ENCODE data around the gene SDS.

Gene SDS

DNA sequence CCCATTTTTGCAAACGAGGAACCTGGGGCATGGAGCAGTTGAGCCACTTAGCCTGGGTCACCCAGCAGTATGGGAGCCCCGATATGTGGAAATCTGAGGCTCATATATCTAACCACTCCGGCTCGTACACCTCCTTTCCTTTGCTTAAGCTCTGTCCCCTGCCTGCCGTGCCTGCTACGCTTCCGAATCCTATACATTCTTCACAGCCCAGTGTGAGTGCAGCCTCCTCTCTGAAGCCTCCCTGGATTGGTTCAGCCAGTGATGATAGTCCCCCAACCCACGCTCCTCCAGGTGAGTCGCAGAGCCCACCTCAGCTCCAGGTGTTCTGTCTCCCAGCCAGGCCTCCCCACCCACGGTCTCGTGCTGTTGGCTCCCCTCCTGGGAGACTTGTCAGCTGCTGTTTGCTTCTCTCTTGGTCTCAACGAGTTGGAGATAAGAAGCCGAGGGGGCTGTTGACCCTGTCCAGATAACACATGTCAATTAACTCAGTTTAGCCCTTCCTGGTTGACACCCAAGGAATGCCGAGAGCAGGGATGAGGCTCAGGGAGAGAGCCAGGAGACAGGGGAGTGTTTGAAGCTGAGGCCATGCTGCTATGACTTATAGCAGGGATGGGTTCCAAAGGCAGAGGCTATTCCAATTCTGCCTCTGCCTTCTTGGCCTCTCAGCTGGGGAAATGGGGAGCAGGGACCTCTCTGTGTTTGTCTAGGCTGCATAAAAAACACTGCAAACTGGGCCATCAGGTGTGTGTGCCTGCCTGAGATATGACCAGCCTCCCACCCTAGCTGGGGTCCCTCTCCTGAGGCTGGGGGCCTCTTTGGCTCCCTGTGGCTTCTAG lies 37.5 kb upstream of the SDS start:
- Histone ChIP-seq H3K9me3 (ENCODE audit: control insufficient read depth, low read length) (no peaks in the 10 kb centered on the region), H3K79me2 (no peaks in the 10 kb centered on the region), H3K27ac (no peak overlapping the region), H3K9ac (no peak overlapping the region), H3K36me3 (ENCODE audit: control insufficient read depth, insufficient read depth, low read length) (no peaks in the 10 kb centered on the region), H3K4me2 (ENCODE audit: low read length) (no peak overlapping the region), H3K27me3 (ENCODE audit: control insufficient read depth, insufficient read depth, low read length) (no peaks in the 10 kb centered on the region), H3K4me3 (ENCODE audit: low read depth, low read length) (no peak overlapping the region), H2AFZ (no peak overlapping the region), H3K4me1 (no peaks in the 10 kb centered on the region)
- TF ChIP-seq, protein P1, sequence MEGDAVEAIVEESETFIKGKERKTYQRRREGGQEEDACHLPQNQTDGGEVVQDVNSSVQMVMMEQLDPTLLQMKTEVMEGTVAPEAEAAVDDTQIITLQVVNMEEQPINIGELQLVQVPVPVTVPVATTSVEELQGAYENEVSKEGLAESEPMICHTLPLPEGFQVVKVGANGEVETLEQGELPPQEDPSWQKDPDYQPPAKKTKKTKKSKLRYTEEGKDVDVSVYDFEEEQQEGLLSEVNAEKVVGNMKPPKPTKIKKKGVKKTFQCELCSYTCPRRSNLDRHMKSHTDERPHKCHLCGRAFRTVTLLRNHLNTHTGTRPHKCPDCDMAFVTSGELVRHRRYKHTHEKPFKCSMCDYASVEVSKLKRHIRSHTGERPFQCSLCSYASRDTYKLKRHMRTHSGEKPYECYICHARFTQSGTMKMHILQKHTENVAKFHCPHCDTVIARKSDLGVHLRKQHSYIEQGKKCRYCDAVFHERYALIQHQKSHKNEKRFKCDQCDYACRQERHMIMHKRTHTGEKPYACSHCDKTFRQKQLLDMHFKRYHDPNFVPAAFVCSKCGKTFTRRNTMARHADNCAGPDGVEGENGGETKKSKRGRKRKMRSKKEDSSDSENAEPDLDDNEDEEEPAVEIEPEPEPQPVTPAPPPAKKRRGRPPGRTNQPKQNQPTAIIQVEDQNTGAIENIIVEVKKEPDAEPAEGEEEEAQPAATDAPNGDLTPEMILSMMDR (IDR thresholded peaks at IDR 0.05), result no peak

DNA sequence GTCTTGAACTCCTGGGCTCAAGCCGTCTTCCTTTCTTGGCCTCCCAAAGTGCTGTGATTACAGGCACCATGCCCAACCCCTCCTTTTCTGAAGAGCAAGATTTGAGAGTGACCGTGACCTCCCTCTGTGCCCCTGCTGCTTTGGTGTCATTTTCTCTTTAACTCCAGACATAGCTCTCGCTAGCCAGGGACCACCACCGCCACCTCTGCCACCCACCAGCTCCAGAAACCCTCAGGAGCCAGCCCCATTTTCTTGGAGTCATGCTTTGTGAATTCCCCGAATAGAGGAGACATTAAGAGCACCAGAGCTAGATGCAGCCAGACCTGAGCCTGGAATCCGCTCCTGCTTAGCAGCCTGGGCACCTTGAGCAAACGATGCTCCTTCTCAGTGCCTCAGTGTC lies 36.6 kb upstream of the SDS start:
- no peaks in the 10 kb centered on the region for H3K79me2 ChIP-seq
- TF ChIP-seq, protein P1 (IDR thresholded peaks at IDR 0.05), result no peak
- H3K4me2 ChIP-seq (ENCODE audit: low read length), result no peak overlapping the region
- no peaks in the 10 kb centered on the region for H3K27me3 ChIP-seq (ENCODE audit: control insufficient read depth, insufficient read depth, low read length)
- no peak overlapping the region for H3K9ac ChIP-seq
- no peak overlapping the region for H2AFZ ChIP-seq
- no peaks in the 10 kb centered on the region for H3K4me1 ChIP-seq
- H3K9me3 ChIP-seq (ENCODE audit: control insufficient read depth, low read length), result no peaks in the 10 kb centered on the region
- H3K36me3 ChIP-seq (ENCODE audit: control insufficient read depth, insufficient read depth, low read length), result no peaks in the 10 kb centered on the region
- H3K4me3 ChIP-seq (ENCODE audit: low read depth, low read length), result no peak overlapping the region
- H3K27ac ChIP-seq, result no peak overlapping the region

DNA sequence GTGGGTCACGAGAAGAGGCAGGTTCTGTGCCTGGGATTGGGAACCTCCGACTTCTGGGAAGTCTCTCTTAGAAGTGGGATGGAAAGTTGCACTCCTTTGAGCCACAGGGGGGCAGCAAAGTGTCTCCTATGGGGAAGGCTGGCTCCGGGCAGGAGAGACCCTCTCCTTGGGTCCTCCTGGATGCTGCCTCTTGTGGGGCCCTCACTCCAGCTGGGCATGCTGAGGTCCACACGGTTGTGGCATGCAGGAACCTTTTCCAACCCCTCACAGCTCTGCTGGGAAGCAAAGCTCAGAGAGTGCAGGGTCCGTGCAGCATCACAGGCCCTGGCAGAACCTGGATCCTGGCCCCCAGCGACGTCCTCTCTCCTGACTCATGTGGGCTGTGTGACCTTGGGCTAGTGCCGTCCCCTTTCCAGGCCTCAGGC lies 35.9 kb upstream of the SDS start:
- no peaks in the 10 kb centered on the region for H3K79me2 ChIP-seq
- H3K9ac ChIP-seq, result no peak overlapping the region
- H3K27ac ChIP-seq, result no peak overlapping the region
- no peaks in the 10 kb centered on the region for H3K27me3 ChIP-seq (ENCODE audit: control insufficient read depth, insufficient read depth, low read length)
- H3K36me3 ChIP-seq (ENCODE audit: control insufficient read depth, insufficient read depth, low read length), result no peaks in the 10 kb centered on the region
- TF ChIP-seq, protein P1 (IDR thresholded peaks at IDR 0.05), result peak; percentile 49
- H3K4me2 ChIP-seq (ENCODE audit: low read length), result no peak overlapping the region
- no peak overlapping the region for H2AFZ ChIP-seq
- H3K4me3 ChIP-seq (ENCODE audit: low read depth, low read length), result no peak overlapping the region
- H3K4me1 ChIP-seq, result no peaks in the 10 kb centered on the region
- H3K9me3 ChIP-seq (ENCODE audit: control insufficient read depth, low read length), result no peaks in the 10 kb centered on the region

DNA sequence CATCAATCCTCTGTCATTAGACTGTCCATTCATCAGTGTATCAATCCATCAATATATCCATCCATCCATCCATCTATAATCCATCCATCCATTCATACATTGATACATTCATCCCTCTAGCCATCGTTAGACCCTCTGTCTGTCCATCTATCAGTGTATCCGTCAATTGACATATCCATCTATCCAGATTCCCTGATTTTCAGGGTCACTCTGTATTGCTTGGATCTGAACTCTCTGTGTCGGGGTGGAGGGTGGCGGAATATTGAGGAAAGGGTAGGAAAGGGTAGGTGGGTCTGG lies 35.6 kb upstream of the SDS start:
- Histone ChIP-seq H3K27me3 (ENCODE audit: control insufficient read depth, insufficient read depth, low read length) (no peaks in the 10 kb centered on the region), H3K9me3 (ENCODE audit: control insufficient read depth, low read length) (no peaks in the 10 kb centered on the region), H3K9ac (no peak overlapping the region), H3K27ac (no peak overlapping the region), H3K4me3 (ENCODE audit: low read depth, low read length) (no peak overlapping the region), H3K79me2 (no peaks in the 10 kb centered on the region), H2AFZ (no peak overlapping the region), H3K36me3 (ENCODE audit: control insufficient read depth, insufficient read depth, low read length) (no peaks in the 10 kb centered on the region), H3K4me1 (no peaks in the 10 kb centered on the region), H3K4me2 (ENCODE audit: low read length) (no peak overlapping the region)
- TF ChIP-seq, protein P1 (IDR thresholded peaks at IDR 0.05), result no peak
